OCI-M2 (cell line): Measurements from ENCODE around the gene LGALS9.
"Not testable (repeated sequence)": the region's sequence is repeated elsewhere in the genome, so short reads cannot be mapped to it uniquely, and the experiment has no call there.

Source experiments
- DNase-seq: peaks from one replicate; lab custom pipeline; 2025; ENCODE audit not compliant: unreplicated experiment; lab: John Stamatoyannopoulos, UW

LGALS9 gene

DNA sequence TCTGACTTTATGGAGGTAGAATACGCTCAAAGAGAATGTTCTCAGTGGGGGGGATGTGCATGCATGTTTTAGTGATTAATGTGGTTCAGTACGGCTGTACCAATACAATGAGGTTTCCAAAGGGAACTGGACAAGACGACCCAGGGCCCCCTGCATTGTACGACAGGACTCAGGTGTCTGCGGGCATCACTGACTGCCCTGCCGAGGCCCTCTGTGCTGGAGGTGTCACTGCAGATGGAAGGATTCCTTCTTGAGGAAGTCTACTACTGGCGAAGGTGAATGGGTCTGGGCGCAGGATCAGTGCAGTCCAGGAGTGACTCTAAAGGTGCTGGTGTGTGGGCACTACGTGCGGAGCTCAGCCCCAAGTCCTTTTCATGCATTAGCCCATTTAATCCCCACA is 3.5 kb upstream of the LGALS9 start:
- no peak for DNase-seq

DNA sequence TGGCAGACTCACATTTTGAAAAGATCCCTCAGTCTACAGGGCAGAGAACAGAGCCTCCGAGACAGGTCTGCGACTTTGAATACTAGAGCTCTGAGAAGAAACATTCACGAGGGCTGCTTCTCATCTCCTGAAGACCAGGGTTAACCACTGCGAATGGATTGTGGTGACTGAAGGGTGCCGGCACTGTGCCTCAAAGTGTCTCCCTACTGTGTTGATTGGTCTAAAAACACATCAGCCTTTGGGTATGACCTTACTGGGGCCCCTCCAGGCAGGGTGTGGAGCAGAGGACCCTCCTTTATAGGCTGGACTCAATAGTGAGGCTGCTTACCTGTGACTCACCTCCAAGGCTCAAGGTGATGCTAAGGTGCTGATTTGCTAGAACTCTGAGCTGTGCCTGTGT is 2.6 kb upstream of the LGALS9 start:
- DNase-seq, result no peak

DNA sequence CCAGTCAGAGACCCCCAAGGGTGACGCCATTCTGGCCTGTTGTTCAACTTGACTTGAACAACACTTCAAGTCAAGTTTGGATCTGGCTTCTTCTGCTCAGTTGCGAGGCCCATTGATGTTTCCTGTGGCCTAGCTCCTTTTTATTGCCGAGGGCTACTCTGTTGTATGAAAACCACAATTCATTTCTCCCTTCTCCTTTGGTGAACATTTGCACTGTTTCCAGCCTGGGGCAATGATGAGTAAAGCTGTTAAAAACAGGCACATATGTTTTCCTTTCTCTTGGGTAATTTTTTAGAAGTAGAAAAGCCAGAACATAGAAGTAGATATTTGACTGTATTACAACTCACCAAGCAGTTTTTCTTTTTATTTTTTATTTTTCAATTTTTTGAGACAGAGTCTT is 1.7 kb upstream of the LGALS9 start:
- DNase-seq, result not testable (repeated sequence)

DNA sequence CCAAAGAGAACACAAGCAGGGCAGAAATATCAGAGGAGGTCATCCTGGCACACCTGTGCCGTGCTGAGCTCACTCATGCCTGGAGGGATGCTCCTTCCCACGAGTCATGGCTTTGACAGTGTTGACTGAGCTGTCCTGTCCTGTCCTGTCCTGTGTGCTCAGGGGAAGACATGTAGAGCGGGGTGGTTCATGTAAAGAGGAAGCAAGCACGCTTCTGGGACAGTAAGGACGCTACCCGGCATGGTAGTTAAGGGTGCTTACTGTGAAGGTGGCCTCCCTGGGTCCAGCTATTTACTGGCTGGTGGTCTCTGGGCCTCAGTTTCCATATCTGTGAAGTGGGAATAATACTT is 398 bp downstream of the LGALS9 start:
- no peak for DNase-seq

DNA sequence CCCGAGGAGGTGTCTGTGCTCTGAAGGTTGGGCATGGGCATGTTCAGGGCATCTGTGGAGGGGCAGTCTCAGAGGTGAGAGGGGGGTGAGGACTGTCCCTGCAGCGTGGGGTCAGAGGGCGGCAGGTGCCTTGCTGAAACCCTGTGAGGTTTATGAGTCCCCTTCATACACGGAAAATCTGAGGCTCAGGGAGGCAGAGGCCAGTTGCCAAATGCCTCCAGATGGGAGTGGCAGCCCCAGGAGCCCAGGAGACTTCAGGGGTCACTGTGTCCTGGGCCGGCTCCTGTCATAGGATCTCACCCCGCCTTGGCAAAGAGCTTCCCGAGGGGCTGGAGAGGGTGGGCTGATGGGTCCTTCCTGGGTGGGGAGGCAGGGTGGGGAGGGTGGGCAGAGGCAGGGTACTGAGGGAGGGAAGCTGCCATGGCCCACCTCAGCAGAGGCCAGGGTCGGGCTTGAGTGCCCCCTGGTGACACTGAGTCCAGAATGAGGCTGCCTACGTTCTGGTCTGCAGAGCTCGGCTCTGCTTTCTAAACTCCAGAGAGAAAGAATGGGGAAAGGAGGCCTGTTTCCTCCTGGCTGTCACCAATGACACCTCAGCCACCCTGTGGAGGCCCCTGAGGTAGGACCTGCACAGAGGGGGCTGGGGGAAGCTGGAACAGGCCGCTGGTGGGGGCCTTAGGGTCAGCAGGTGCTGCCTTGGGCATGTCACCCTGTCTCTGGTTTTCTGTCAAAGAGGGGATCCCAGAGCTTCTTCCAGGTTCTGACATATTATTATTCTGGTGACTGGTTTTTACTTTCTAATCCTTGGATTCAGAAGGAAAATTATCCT is 1.1 kb downstream of the LGALS9 start:
- DNase-seq, result no peak

GRCh38 chr17:27632766-27633165 is 1.8 kb downstream of the LGALS9 start:
- not testable (repeated sequence) for DNase-seq

GRCh38 chr17:27633312-27634025 is 2.5 kb downstream of the LGALS9 start:
- no peak for DNase-seq

DNA sequence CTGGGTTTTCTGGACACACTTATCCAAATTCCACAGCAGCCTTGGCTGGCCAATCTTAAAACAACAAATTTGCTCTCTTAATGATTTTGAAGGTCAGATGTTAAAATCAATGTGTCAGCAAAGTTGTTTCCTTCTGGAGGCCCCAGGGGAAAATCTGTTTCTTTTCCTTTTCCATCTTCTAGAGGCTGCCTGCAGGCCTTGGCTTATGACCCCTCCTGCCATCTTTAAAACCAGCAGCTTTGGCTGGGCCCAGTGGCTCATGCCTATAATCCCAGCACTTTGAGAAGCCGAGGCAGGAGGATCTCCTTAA is 3.0 kb downstream of the LGALS9 start:
- DNase-seq, result no peak

GRCh38 chr17:27634776-27635175 is 3.8 kb downstream of the LGALS9 start:
- DNase-seq, result no peak

GRCh38 chr17:27635275-27635823 is 4.4 kb downstream of the LGALS9 start:
- DNase-seq, result no peak

DNA sequence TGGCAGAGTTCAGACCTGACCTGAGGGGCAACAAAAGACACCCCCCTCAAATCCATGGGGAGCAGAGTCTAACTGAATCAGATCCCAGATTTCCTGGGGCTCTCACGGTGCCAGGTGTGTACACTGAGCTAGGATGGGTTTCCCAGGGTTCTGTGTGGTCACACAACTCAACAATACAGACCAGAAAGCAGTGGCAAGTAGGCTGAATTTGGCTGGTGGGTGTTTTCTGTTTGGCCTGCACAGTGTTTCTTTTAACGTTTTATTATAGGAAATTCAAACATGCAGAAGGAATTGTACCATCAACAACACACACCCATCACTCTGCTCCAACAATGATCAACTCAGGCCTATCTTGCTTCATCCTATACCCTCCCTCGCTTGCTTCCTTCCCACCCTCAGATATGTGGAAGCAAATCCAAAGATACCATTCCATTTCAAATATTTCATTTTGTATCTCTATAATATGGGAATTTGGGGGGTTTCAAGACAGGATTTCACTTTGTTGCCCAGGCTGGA is 5.1 kb downstream of the LGALS9 start:
- DNase-seq, result not testable (repeated sequence)

DNA sequence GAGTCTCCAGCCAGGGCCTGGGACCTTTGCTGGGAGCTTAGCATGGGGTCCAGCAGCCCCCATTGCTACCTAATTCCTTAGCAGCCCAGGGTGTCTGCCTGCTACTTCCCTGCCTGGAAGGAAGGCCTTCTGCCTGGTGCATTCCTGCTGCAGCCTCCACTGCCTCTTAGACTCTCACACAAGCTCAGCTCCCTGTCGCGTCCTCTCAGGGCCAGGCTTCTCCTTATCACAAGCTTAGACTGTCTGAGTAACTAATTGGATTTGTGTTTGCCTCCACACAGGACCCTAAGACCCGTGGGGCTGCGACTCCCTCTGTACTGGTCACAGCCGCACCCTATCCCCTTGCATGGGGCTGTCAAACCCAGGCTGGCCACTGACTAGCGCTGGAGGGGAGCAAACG is 6.8 kb downstream of the LGALS9 start:
- DNase-seq, result not testable (repeated sequence)

DNA sequence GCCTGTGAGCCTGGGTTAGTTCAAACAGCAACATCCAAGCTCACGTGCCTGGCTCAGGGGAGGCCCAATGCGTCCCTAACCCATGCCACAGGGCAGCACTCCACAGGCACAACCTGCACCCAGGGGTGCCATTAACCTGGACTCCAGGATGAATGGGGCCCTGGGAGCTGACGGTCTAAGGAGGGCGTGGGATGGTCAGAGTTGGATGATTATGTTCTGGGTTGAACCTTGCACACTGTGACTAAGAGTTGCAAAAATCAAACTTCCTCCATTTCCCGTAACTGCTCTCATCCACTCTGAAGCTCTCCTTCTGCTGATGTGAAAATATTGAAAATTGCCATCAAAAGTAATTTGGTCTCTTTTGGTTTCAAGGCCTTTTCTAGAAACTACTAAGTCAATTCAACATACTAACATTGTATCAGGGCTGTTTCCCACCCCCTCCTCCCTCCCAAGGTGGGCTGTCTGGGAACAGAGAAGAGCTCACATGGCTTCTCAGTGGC is 7.5 kb downstream of the LGALS9 start:
- DNase-seq, result not testable (repeated sequence)

DNA sequence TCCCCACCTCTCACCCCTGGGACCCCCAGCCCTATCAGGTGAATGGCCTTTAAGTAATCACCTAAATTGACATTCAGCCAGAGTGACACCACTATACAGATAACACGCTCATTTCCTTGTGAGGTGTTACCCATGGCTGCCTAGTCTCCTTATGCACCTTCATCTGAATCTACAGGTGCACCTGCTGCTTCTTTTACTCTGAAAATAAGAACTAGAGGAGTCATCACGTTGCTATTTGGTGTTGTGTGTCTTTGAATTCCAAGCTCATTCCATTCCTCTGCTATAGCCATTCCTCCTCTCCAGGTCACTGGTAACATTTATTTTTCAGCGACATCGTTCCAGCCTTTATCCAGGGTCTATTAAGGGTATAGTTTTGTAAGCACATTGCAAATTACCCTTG is 9.8 kb downstream of the LGALS9 start:
- DNase-seq, result no peak

- no peak for DNase-seq
Measured at GRCh38 chr17:27644586-27644985, 13.6 kb downstream of the LGALS9 start.

DNA sequence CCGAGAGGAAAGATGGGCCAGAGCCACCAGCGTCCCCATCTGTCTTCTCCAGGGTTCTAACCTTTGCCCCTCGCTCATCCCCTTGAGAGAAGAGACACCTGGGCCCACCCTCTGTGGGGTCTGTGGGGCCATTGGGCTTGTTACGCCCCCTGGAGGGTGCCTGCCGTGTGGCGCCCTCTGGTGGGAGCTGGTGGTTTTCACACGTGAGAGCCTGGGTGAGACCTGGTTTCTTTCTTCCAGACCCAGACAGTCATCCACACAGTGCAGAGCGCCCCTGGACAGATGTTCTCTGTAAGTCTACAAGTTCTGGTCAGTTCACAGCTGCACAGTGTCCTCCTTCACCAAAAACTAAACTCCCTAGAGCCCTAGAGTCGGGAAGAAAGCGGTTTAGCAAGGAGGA is 14.6 kb downstream of the LGALS9 start:
- not testable (repeated sequence) for DNase-seq

GRCh38 chr17:27646232-27646631 is 15.2 kb downstream of the LGALS9 start:
- DNase-seq, result no peak

GRCh38 chr17:27647765-27648164 is 16.8 kb downstream of the LGALS9 start:
- DNase-seq, result no peak

- DNase-seq, result not testable (repeated sequence)
Measured at GRCh38 chr17:27649111-27649571, 18.2 kb downstream of the LGALS9 start.

DNA sequence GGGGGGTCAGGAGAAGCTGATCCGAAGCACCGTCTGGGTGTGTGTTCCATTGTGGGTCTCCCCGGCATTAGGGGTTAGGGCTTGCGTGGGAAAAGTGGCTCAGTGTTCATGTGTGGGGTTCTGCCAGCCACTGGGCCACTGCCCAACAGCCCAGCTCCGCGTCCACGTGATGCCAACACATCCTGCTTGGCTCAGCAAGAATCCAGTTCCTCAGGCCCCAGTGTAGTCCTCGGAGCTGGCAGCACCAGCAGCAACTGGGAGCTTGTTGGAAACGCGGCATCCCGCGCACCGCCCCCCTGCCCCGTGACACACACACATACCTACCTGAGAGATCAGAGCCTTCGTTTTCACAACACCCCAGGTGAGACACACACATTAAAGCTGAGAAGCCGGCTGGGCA is 18.9 kb downstream of the LGALS9 start:
- no peak for DNase-seq

DNA sequence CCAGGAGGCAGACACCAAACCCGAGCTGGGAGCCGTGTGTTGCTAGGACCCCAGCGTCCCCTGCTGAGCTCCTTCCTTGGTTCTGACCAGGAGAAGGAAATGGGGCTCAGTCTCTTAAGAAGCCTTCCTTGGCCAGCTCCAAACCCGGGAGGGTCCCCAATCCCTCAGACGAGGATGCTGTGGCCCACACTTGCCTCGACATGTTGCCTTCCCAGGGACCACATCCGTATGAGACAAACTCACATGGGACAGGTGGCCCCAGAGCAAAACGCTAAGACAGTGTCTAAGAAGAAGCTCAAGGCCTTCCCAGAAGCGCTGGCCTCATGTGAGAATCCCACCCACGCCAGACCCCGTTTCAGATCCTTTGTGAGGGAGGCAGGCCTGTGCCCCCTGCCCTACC is 19.8 kb downstream of the LGALS9 start:
- DNase-seq, result no peak
